Skin epidermis (tissue), 12 donors: Measurements from ENCODE around the gene TTC17.
"Not testable (repeated sequence)": the region's sequence is repeated elsewhere in the genome, so short reads cannot be mapped to it uniquely, and the experiment has no call there.

ENCODE experiments used
- H3K27ac ChIP-seq, 21 experiments: fragments of 200-600 bp; sonication (generic) in 11 of 21; one replicate each; pipeline ENCODE4 v1.5.0; 2020; ENCODE audit warnings: mild to moderate bottlenecking in 3 of 21, inconsistent platforms in 2 of 21, moderate library complexity in 2 of 21
- H3K4me3 ChIP-seq, 7 experiments: fragments of 200-600 bp; sonication (generic) in 2 of 7; one replicate each; pipeline ENCODE4 v1.5.0; 2020; ENCODE audit warnings: inconsistent platforms in 2 of 7, mild to moderate bottlenecking in 2 of 7, moderate library complexity in 1 of 7

The TTC17 gene

DNA sequence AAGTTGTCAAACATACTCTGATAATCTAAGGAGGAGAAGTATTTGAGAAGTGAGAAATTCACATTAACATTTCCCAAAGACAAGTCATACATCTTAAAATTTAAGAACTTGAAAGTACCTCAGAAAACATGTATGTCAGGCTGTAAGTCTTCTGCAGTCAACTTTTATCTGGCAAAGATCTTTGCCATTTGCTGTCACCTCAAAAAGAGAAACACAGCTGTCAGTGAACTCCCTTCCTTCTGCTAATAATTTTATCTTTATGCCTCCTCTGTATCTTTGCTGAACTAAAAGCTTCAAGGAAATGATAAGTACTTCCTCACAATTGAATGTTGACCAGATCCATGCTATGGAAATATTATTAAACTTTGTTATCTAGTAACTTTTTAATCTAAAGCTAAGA is 18.7 kb downstream of the TTC17 start:
- Histone ChIP-seq H3K27ac (no peak overlapping the region), H3K4me3 (no peak overlapping the region)

- no peak overlapping the region for H3K27ac ChIP-seq
- H3K4me3 ChIP-seq, result no peak overlapping the region
Measured at GRCh38 chr11:43378897-43379296, 20.2 kb downstream of the TTC17 start.

DNA sequence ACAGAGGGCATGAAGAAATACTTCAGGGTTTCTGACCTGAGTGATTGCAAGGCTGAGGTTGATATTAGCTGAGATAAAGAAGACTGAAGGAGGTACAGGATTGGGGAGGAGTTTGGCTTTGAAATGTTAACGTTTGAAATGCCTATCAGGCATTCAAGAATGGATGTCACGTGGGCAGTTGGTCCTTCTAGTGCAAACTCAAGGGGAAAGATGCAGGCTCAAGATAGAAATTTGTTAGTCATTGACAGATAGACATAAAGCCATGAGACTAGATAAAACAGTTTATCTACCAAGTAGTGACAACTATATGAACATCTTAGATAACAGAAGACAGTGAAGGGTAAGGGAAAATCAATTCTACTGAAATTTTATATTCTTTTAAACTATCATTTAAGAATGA is 23.1 kb downstream of the TTC17 start:
- Histone ChIP-seq H3K4me3 (no peak overlapping the region), H3K27ac (no peak overlapping the region)

GRCh38 chr11:43382614-43383013 is 23.9 kb downstream of the TTC17 start:
- no peak overlapping the region for H3K27ac ChIP-seq
- no peak overlapping the region for H3K4me3 ChIP-seq

GRCh38 chr11:43384393-43384792 is 25.7 kb downstream of the TTC17 start:
- Histone ChIP-seq H3K4me3 (no peak overlapping the region), H3K27ac (no peak overlapping the region)

GRCh38 chr11:43392713-43393112 is 34.0 kb downstream of the TTC17 start:
- H3K4me3 ChIP-seq, result no peak overlapping the region
- no peak overlapping the region for H3K27ac ChIP-seq

DNA sequence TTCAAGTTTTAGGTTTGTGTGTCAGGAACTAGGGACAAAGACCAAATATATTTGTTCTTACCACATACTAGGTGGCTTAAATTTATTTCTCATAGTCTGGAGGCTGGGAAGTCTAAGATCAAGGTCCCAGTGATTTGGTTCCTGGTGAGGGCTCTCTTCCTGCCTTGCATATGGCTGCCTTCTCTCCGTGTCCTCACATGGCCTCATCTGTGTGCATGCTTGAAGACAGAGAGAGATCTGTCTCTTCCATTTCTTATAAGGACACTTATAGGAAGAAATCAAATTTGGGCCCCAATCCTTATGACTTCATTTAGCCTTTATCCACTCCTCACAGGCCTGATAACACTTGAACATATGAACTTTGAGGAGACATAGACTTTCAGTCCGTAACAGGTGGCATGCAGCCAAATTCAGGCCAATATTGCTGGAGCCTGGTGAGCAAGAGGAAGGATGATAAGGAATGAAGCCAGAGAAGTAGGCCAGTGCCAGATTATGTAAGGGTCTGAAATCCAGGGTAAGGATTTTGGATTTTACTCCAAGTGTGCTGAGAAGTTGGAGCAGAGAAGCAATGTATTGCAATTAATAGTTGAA is 35.1 kb downstream of the TTC17 start:
- H3K27ac ChIP-seq, result no peak overlapping the region
- no peak overlapping the region for H3K4me3 ChIP-seq

DNA sequence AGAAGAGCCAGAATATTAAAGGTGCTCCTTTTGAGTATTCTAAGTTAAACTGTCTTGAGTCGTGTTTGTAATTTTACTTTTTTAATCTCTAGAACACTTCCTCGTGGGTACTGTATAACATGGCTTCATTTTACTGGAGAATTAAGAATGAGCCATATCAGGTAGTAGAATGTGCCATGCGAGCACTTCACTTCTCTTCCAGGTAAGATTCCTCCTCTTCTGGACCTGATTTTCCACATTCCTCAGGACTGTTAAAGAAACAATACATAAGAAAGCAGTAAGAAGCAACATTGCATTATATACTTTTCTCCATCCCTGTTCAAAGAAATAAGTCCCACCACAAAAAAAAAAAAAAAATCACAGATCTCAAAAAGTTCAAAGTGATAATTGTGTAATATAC is 37.9 kb downstream of the TTC17 start:
- no peak overlapping the region for H3K4me3 ChIP-seq
- no peak overlapping the region for H3K27ac ChIP-seq

GRCh38 chr11:43397251-43397650 is 38.5 kb downstream of the TTC17 start:
- Histone ChIP-seq H3K27ac (no peak overlapping the region), H3K4me3 (no peak overlapping the region)

DNA sequence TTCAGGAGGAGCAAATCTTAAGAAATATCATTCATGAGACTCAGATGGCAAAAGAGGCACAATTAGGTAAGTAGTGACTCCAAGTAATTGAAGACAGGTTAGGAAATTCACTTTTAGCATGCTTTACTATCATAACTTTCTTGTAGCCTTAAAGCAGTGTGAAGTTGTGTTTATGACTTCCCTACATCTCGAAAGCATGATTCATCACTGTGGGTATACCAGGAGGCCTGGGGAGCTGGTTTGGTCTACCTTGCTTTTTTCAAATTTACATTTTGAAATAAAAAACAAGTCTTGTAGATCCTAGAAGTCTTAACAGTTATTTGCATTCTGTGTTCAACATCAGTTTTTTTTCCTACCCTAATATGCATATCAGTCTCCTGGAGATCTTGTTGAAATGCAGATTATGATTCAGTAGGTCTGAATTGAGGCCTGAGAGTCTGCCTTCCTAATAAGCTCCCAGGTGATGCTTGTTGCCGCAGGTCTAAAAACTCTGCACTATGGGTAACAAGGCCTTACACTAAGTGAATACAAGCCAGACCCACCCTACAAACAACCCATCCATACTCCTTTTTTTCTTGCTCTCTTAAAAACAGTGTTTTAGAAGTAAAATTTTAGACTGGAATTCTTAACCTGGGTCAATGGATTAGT is 41.4 kb downstream of the TTC17 start:
- Histone ChIP-seq H3K4me3 (no peak overlapping the region), H3K27ac (no peak overlapping the region)

DNA sequence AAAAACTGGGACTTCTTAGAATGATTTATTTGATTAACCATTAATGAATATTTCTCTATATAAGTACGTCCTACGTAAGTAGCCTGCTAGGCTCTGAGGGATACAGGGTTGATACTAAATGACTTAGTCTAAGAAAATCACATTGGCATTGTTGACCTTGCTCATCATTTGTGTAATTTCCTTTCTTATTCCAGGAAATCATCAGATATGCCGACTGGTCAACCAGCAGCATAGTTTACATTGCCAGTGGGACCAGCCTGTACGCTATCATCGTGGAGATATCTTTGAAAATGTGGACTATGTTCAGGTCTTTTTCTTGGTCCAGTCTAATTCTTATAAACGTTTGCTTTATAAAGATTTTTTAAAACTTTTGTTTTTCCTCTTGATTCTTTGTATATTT is 42.5 kb downstream of the TTC17 start:
- H3K27ac ChIP-seq, result no peak overlapping the region
- H3K4me3 ChIP-seq, result no peak overlapping the region

- not testable (repeated sequence) for H3K4me3 ChIP-seq, H3K27ac ChIP-seq
Measured at GRCh38 chr11:43401811-43402210, 43.1 kb downstream of the TTC17 start.

DNA sequence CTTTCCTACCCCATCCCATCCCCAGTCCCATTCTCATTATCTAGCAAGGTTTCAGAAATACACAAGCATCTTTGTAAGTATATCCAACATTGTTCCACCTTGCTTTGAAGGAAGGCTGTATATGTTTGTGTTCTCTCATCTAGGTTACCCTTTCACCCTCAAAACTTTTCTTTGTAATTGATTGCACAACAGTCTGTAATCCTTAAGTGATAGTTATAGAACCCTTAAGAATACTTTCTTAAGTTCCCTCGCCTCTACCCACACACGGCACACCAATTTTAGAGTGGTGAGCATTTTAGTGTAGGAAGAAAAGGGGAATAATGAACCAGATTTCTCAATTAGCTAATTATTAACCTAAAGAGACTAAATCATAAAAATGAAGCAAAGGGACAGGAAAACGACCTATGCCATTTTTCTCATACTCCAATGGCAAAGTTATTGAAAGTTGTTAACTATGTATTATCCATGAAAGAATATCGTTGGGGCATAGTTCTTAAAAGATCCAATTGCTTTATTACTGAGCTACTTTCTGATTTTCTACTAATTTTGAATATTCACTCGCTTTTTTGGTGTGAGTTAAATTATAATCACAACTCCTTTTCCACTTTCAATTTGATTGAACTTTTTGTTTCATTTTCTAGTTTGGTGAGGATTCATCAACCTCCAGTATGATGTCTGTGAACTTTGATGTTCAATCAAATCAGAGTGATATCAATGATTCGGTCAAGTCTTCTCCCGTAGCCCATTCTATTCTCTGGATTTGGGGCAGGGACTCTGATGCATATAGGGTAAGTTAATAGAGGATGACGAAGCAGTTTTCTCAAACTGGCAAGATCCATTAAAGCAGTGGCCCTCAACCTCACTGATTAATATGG is 44.9 kb downstream of the TTC17 start:
- no peak overlapping the region for H3K27ac ChIP-seq

DNA sequence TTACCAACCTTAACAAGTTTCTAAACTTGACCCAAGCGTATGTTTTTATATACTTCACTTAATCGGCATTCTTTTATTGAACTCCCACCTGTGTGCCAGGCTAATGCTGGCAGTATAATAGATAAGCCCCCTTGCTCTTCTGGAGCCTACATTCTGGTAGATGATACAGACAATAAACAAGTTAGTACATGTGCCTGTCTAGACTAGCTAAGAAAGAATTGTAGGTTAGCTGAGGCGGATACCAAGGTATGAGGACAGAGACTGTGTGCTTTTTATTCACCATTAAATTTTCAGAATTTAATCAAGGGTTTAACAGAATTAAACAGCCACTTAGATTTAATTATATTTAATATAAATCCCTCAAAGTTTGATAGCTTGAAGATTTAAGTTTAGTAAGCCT is 45.7 kb downstream of the TTC17 start:
- no peak overlapping the region for H3K27ac ChIP-seq

More for the DNA sequence above, 44.9 kb downstream of the TTC17 start:
- H3K4me3 ChIP-seq, result no peak overlapping the region

GRCh38 chr11:43404836-43405479 is 46.2 kb downstream of the TTC17 start:
- no peak overlapping the region for H3K27ac ChIP-seq
- H3K4me3 ChIP-seq, result no peak overlapping the region

More for the DNA sequence above, 45.7 kb downstream of the TTC17 start:
- no peak overlapping the region for H3K4me3 ChIP-seq

DNA sequence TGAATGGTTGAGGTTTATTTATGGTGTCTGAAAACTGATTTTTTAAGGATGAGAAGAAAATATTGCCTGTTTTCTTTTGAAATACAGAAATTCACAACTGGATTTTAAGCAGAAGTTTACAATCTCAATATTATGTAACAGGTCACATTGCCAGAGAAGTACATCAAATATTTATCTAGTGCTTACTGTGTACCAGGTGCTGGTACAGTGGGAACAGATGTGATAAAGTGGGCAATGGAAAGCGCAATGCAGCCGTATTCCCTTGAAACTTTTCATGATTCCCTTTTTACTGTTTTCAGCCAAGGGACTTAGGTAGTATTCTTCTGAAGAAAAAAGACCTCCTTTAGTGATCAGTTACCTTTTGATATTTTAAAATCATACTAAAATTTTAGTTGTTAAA is 49.6 kb downstream of the TTC17 start:
- H3K27ac ChIP-seq, result no peak overlapping the region
- H3K4me3 ChIP-seq, result no peak overlapping the region

DNA sequence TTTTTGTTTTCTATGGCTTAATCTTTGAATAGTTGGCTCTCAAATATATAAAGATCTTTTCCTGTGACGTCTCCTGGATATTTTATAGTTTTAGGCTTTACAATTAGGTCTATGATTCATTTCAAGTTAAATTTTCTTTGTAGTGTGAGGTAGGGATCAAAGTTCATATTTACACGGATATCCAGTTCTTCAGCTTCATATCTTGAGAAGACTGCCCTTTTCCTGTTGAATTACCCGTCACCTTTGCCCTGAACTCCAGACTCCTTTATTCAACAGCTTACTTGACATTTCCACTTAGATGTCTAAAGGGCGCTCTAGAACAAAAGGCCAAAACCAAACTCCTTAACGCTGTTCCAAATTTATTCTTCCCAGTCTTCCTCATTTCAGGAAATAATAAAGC is 51.7 kb downstream of the TTC17 start:
- H3K27ac ChIP-seq, result no peak overlapping the region
- no peak overlapping the region for H3K4me3 ChIP-seq

GRCh38 chr11:43418197-43418596 is 59.5 kb downstream of the TTC17 start:
- Histone ChIP-seq H3K4me3 (no peak overlapping the region), H3K27ac (no peak overlapping the region)

DNA sequence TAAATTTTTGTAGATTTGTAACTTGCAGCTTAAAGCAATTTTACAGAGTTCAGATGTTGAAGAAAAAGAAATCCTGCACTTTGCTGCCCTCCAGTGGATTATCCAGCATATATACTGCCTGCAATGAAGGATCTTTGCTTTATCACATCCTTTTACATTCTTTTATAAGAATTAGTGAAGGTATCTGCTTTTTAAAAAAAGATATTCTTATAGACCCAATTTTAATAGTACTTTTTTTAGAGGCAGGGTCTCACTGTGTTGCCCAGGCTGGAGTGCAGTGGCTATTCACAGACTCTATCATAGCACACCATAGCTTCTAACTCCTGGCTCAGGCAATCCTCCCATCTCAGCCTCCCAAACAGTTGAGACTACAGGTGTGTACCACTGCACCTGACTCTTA is 60.7 kb downstream of the TTC17 start:
- H3K4me3 ChIP-seq, result no peak overlapping the region
- no peak overlapping the region for H3K27ac ChIP-seq

GRCh38 chr11:43427971-43428370 is 69.3 kb downstream of the TTC17 start:
- Histone ChIP-seq H3K27ac (no peak overlapping the region), H3K4me3 (no peak overlapping the region)

DNA sequence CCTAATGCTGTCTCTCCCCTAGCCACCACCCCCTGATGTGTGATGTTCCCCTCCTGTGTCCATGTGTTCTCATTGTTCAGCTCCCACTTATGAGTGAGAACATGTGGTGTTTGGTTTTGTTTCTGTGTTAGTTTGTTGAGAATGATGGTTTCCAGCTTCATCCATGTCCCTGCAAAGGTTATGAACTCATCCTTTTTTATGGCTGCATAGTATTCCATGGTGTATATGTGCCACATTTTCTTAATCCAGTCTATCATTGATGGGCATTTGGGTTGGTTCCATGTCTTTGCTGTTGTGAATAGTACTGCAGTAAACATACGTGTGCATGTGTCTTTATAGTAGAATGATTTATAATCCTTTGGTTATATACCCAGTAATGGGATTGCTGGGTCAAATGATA is 72.2 kb downstream of the TTC17 start:
- H3K4me3 ChIP-seq, result not testable (repeated sequence)

More for the DNA sequence above, 72.2 kb downstream of the TTC17 start:
- H3K27ac ChIP-seq, result not testable (repeated sequence)
